ENCODE measurements around the gene PDZRN4.
"Not testable (repeated sequence)": the region's sequence is repeated elsewhere in the genome, so short reads cannot be mapped to it uniquely, and the experiment has no call there.

PDZRN4 gene

DNA sequence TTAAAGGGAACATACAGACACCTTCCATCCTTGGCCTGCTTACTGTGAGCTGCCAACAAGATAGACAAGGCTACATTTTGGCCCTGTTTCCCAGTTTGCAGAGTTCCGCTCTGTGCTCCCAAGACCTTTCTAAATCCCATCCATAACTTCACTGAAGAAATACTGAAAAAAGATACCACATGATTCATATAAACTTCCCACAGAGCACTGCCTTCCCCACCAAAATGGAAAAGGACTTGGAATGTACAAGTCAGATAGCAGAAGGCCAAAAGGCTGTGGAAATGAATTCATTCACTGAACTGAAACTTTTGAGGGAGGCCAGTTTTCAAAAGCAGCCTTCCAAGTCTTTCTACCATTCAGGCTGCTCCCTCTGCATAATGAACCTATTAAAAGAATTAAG, 29.6 kb downstream of the PDZRN4 start:
- no peak for DNase-seq

DNA sequence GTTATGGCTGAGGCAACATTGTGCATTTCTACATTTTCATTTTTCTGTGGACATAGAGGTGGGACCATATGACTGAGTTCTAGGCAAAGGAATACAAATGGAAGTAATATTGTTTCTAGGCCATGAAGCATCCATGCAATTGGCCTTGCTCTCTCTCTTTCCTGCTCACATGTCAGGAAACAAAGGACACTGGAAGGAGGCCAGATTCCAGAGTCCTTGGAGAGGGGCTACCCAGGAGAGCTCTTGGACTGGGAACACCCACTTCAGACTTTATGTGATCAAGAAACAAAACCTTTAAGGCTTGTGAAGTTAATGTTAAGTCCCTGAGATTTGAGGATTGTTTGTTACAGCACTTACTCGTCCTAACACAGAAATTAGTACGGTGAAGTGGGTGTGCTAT, 32.8 kb downstream of the PDZRN4 start:
- no peak for DNase-seq

DNA sequence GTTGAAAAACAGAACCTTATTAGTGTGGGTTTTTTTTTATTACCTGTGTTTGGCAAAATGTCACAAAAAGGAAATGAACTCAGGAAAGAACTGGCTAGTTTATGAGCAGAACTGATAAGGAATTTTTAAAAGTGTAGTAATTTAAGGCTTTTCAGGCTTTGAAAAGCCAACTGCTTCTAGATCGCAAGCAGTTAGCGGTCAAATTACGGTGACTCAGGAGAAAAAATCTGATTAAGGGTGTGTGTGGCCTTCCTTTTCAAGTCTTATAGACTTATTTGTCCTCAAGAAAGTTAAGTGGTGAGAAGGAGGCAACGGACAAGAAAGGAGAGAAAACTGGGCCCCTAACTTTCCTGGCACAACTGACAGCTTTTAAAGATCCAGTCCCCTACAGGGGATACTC, 33.4 kb downstream of the PDZRN4 start:
- DNase-seq, result no peak

DNA sequence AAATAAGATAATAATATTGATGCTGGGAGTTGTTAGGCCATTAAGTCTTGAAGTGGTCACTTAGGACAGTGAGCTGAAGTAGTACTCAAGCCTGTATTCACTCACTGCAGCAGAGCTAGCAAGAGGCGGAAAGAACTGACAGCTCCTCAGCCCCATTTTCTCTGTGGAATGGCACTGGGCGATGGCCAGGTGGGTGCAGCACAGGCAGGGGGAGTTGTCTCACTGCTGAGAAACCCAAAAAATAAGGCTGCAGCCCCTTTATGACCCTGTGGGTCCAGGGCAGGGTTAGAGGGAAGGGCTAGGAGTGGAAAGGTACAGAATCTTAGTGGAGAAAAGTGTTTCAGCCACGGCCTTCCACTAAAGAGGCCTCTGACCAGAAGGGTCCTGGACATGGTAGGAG, 35.5 kb downstream of the PDZRN4 start:
- DNase-seq, result no peak

DNA sequence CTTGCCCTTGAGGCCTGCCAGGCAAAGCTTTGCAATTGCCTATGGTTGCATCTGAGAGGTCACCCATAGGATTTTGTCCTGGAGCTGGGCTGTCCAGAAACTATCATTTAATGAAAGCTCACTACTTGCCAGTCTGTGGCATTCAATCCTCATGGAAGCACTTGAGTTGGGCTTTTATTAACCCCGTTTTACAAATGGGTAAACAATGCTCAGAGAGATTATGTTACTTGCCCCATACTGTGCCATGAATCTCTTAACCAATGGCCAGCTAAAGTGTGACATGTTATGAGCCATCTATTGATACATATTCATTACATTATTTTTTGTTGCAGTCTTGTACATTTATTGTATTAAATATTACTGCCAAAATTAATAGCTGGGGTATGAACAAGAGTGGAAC, 35.9 kb downstream of the PDZRN4 start:
- DNase-seq, result no peak

DNA sequence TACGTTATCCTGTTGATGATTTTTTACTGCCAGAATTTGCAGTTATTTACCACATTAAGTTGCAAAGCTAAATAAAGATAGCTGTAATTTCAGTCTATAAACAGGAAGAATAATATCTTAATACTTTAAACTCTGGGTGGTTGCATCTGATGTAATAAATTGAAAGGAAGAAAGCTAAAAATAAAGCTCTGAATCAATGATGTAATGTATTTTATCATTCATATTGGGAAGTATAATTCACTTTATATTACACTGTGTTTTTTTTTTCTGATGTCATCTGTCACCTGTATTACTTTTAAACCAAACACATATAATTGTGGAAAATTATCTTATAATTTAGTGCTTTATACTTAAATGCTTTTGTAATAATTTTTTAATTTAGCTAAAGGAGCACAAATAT, 37.1 kb downstream of the PDZRN4 start:
- no peak for DNase-seq

DNA sequence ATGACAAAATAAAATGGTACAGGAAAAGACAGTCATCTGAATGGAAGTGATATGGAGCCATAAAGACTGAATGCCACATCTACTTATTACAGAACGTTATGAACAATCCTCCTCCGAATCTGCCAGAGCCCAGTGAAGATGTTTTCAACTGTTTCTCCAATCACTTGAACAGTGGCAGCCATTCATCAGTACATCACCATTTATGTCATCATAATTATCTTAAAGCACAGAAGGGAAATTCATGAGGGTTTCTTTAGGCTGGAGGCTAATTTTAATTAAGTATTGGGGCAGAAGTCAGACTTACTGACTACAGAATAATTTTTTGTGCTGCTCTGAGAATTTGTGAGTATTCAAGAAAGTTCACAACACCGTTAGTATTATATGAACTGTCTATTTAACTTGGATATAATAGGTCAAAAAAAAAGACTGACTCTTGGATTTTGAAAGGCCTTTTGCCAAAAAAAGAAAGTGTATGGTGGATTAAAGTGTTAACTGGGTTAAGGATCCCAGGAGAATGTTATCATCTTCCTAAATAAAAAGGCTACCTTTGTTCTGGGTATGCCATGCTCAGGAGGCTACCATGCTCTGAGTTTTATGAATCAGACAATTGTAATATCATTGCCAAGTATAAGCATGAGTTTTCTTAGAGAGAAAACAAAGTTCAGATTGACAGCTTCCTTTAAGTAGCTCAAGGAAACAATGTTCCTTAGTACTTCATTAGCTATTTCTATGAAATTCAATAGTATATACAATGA, 40.1 kb downstream of the PDZRN4 start:
- DNase-seq, result no peak

DNA sequence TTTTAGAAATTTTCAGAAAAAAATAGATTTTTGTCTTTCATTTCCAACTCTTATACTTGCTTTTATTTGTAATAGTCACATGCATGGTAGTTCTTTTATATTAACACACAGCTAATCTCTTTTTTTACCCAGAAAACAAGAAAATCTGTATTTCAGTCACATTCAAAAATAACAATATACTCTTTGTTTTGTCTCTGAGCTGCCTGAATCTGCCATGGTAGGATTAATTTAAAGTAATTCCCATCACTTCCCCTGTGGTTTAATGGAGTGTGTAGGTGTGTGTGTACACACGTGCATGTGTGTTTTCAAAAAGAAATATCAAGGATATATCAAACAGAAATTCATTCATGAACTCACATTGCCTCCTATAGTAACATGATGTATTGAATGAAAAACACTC, 42.6 kb downstream of the PDZRN4 start:
- no peak for DNase-seq

DNA sequence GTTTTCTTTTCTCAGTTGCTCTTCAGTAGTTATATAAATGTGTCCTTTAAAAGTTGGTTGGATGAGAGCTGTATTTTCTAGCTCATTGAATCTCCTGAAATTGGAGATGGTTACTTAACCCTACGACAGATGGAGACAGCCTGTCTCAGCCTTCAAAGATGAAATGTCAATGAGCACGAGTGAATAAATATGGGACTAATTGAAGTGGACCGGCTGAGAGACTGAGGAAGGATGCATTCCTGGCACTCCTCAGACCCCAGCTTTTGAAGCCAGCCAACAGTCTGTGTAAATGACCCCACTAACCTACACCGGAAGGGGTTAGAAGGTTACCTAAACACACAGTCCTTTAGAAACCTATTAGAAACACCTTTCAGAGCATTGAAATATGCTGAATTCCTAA, 46.6 kb downstream of the PDZRN4 start:
- no peak for DNase-seq

DNA sequence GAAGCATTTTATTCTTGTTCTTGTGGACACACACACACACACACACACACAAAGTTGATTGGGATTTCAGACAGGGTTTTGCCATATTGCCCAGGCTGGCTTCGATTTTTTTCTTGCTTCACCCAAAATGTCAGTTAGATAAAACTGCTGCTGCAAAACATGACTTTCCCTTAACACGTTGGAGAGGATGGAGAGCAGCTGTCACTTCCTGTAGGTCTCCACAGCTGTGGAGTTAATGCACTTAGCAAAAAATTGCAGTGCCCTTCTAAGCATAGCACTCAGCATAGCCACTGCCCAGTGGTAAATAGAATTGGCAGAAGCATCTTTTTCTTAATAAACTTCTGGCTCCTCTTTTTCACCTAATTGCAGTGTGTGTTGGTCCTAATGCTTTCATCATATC, 54.5 kb downstream of the PDZRN4 start:
- DNase-seq, result no peak

DNA sequence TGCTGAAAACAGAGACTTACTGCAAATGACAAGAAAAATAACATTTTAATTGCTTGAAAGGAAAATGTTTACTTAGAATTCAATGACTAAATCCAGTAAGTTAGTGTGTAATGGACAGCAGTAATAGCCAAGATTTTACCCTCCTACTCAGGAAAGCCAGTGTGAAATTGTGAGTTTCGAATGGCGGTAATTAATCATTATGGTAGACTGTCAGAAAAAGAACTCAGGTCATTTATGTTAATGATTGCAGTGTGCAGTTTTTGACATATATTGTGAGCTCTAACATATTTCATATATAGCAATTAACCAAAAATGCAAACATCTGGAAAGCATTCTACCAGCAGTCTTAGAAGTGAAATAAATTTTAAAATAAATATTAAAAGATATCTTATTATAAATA, 60.3 kb downstream of the PDZRN4 start:
- DNase-seq, result no peak

DNA sequence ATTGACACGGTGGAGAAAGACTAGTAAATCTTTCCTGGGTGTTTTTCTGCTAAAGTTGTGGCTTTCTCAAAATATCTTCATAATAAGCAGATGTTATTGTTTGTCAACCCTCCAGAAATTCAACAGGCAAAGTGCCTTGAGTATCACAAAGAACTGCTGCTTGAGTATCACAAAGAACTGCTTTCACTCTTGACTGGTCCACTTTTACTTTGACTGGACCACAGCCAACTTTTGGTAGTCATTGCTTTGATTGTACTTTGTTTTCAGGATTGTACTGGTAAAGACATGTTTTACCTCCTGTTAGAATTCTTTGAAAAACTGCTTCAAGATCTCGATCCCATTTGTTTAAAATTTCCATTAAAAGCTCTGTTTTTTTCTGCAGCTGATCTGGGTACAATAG, 62.6 kb downstream of the PDZRN4 start:
- DNase-seq, result no peak

DNA sequence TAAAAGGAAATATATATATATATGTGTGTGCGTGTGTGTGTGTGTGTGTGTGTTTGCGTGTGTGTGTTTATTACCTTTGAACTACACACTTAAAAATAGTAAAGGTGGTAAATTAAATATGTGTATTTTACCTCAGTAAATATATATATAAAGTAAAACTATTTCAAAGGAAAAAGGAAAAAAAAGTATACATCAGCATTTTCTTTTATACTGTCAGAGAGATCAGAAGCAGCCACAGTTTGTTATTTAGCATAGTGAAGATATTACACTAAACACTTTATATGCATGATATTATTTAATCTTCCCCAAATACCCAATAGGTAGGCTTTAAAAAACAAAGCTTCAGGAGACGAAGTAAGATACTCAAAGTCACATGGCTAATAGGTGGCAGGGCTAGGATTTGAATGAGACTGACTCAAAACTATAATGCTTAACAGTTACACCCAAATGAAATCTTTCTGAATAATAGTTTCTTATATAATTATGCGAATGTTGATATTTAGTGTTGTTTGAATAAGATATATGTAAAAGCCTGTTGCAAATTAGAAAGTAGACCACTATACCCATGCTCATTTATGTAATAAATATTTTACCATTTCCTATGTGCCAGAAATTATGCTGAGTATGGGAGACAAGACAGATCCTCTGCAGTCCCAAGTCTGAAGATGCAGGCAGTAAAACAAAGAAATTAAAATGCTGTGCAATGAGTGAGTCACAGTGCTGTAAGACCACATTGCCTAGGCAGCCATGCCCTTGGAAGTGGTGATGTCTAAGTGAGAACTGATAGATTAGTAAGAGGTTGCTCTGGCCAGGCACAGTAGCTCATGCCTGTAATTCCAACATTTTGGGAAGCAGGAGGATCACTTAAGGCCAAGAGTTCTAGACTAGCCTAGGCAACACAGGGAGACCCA, 66.1 kb downstream of the PDZRN4 start:
- DNase-seq, result no peak

DNA sequence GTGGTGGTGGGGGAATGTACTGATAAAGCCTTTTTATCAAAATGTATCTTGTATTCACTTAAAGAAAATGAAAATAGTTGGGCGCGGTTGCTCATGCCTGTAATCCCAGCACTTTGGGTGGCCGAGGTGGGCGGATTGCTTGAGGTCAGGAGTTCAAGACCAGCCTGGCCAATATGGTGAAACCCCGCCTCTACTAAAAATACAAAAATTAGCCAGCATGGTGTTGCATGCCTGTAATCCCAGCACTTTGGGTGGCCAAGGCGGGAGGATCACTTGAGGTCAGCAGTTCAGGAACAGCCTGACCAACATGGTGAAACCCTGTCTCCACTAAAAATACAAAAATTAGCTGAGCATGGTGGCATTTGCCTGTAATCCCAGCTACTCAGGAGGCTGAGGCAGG, 75.1 kb downstream of the PDZRN4 start:
- DNase-seq, result not testable (repeated sequence)

DNA sequence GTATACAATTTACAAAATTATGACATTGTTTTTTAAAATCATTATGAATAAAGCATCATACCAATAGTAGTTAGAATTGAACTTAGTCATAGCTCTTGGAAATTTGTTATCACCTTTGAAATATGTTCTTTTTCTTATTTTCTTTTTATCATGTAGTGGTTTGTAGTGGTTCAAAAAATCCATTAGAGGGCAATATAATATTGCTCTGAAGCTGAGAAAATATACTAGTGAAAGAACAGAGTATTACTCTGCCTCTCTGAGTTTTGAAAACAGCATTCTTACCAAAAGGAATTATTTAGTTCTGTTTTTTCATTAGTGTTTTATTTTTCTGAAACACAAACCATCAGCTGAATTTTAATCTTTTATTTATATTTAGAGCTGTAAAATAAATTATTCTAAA, 76.2 kb downstream of the PDZRN4 start:
- DNase-seq, result no peak

DNA sequence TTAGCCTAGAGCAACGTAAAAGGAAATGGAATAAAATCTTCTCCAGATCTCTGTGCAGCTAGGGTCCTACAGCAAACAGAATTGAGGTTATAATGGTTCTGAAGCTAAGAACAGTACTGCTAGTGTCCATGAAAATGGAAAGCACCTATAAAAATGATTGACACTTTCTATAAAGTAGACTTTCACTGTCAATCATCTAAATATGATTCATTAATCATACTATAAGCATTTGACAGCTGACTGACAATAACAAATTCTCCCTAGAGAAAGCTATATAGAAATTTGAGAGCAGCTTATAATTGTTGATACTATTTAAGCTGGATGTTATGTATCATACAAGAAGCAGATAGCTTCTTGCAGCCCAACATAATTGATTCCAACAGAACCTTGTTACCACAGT, 80.9 kb downstream of the PDZRN4 start:
- no peak for DNase-seq

DNA sequence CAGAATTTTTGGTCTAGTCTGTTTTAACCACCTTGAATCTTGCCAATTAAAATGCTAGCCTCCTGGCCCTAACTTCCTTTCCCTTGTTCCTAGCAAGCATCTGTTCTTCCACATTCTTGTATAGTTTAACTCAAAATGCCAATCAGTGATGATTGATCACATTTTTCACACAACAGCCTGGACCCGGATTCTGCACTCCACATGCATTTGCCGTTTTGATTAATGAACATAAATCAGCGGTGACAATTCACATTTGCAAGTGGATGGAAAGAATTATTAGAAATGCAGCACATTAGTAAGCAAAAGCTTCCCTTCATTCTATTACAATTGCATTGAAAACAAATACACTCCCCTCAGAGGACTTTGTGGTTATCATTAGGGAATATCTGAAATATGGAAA, 83.4 kb downstream of the PDZRN4 start:
- DNase-seq, result no peak

DNA sequence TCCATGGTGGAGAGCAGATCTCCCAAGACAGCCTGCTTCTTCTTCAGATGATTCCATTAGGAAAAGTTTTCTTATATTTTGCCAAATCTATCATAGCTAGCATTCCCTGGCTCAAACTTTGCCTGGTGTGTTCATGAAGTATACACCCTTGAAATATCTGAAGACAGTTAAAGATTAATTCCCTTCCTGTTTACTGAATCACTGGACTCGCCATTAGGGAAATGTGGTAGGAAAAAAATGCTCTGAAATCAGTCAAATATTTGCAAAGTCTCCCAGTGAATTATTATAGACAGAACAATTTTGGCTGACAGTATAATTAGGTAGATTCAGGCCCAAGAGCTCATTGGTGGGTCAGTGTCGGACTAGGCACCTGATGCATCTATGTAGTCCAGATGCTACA, 86.5 kb downstream of the PDZRN4 start:
- no peak for DNase-seq

DNA sequence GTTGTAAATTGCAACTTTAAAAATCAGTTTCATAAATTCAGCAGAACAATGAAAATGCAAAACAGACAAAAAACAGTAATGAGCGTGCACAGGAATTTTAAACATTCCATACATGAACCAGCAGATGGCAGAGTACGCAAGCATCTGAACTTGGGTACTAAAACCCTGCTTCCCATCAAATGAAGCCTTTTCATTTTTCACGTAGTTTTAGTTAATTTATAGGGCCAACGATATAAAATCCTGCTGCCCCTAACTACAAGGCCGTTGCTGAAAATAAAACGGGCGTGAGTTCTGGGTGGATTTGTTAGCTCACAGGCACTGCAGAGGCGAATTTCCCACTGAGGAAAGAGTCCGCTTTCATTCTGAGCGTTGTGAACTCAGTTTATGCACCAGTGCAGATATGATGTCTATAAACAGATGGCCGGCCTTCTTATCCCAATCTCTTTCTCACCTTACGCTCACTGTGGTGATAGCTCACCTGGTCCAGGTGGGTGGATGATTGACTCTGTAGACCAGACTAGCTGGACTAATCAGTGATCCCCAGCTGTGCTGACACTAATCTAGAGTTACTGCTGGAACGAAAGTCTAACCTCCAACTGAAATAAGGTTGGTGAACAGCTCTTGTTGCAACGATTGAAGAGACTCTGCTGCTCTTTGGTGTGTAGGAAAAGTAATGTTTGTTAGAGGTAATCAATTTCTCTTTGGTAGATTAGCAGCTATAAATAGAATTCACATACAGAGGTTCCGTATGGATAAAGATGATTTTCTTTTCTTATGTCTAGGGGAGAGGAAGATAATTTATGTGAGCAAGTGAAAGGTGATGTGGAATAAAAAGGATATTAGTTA, 89.2 kb downstream of the PDZRN4 start:
- no peak for DNase-seq

DNA sequence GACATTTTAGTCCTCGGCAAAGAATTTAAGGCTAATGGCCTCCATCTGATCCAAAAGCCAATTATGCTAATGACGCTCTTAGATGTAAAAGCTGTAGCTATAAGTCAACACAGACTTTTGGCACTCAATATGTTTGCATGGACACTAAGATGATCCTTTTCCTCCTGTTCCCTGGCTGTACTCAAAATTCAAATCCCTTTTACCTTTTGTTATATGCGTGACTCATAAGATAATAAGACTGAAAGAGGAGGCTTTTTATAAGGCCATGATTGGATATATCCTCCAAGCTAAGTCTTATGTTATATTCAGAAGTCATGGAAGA, 89.8 kb downstream of the PDZRN4 start:
- no peak for DNase-seq

DNA sequence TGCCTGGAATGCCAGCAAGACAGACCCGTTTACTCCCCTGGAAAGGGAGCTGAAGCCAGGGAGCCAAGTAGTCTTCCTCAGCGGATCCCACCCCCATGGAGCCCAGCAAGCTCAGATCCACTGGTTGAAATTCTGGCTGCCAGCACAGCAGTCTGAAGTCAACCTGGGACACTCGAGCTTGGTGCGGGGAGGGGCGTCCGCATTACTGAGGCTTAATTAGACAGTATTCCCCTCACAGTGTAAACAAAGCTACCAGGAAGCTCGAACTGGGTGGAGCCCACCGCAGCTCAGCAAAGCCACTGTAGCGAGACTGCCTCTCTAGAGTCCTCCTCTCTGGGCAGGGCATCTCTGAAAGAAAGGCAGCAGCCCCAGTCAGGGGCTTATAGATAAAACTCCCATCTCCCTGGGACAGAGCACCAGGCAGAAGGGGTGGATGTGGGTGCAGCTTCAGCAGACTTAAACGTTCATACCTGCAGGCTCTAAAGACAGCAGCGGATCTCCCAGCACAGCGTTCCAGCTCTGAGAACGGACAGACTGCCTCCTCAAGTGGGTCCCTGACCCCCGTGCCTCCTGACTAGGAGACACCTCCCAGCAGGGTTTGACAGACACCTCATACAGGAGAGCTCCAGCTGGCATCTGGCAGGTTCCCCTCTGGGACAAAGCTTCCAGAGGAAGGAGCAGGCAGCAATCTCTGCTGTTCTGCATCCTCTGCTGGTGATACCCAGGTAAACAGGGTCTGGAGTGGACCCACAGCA, 92.4 kb downstream of the PDZRN4 start:
- not testable (repeated sequence) for DNase-seq

DNA sequence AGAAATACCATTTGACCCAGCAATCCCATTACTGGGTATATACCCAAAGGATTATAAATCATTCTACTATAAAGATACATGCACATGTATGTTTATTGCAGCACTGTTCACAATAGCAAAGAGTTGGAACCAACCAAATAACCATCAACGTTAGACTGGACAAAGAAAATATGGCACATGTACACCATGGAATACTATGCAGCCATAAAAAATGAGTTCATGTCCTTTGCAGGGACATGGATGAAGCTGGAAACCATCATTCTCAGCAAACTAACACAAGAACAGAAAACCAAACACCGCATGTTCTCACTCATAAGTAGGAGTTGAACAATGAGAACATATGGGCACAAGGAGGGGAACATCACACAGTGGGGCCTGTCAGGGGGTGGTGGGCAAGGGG, 97.3 kb downstream of the PDZRN4 start:
- not testable (repeated sequence) for DNase-seq

DNA sequence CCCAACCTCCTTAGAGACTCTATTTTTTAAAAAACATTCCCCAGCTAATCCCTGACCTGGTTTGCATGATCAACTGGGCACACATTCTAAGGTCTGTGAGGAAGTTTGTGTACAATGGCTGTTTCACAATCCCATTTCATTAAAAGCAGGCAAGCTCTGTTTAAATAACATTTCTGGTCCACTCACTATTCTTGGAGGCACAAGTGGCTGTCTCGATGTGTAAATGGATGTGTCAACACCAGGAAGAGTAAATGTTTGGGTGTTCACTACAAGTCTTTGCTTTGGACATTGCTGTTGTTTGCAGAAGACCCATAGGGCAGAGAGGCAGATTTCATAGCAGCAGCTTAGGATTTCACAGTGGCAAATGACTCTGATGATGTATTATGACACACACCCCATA, 98.3 kb downstream of the PDZRN4 start:
- DNase-seq, result no peak

Measured in stimulated activated CD4-positive, alpha-beta T cell treated with anti-CD3 and anti-CD28 coated beads, Interleukin-12 subunit alpha, Interleukin-12 subunit beta, amount 100 ng/mL, for 4 hours (primary cell).